H1 (cell line): Measurements from ENCODE around the gene COMMD1. TPM values are rescaled to one million over a fixed set of nuclear protein-coding genes. Genes with fewer than 3 reads are reported as not detected.

Source experiments
- CTCF ChIA-PET: fragments of 300-600 bp; sonication (Branson Sonifier 250); formaldehyde crosslinking; loops from one replicate; lab custom pipeline; 2021; ENCODE audit not compliant: partially characterized antibody; lab: Charles Lee
- POLR2A ChIA-PET: fragments of 300-600 bp; sonication (Branson Sonifier 250); formaldehyde crosslinking; loops from one replicate; lab custom pipeline; 2021; ENCODE audit warnings: inconsistent platforms; ENCODE audit not compliant: partially characterized antibody; lab: Charles Lee
- DNase-seq, 2 experiments: peaks; one replicate each; pipeline versions ENCODE4 v3.0.0 to v3.0.0-alpha.2; 2010 to 2022; ENCODE audit warnings: low spot score in 2 of 2, low read depth in 1 of 2, mixed read lengths in 1 of 2
- FAIRE-seq: peaks from 2 replicates; lab custom pipeline; 2011; peaks lifted over from hg19 to GRCh38; lab: Jason Lieb, UNC
- H2AFZ ChIP-seq: 2 replicates; pipeline ENCODE4 v1.8.1; 2012; ENCODE audit warnings: low read length, inconsistent platforms
- H2AK5ac ChIP-seq: 2 replicates; pipeline ENCODE4 v1.6.1; 2013; ENCODE audit warnings: low read depth, low read length
- H2BK120ac ChIP-seq: replicated peaks from 2 replicates; pipeline ENCODE3; 2013; ENCODE audit warnings: low read depth, low read length, inconsistent platforms
- H2BK12ac ChIP-seq: 2 replicates; pipeline ENCODE4 v1.6.1; 2013; ENCODE audit warnings: low read depth, low read length
- H2BK15ac ChIP-seq: 2 replicates; pipeline ENCODE4 v1.6.1; 2013; ENCODE audit warnings: low read length
- H2BK20ac ChIP-seq: 2 replicates; pipeline ENCODE4 v1.6.1; 2013; ENCODE audit warnings: low read length
- H2BK5ac ChIP-seq: 2 replicates; pipeline ENCODE4 v1.6.1; 2013; ENCODE audit warnings: low read depth, low read length
- H3K14ac ChIP-seq: 2 replicates; pipeline ENCODE4 v1.6.1; 2013; ENCODE audit warnings: inconsistent platforms; ENCODE audit not compliant: insufficient read length
- H3K18ac ChIP-seq: 2 replicates; pipeline ENCODE4 v1.6.1; 2013; ENCODE audit warnings: low read length; ENCODE audit errors: extremely low read depth
- H3K23ac ChIP-seq: 2 replicates; pipeline ENCODE4 v1.6.1; 2013; ENCODE audit warnings: inconsistent platforms; ENCODE audit not compliant: insufficient read length
- H3K23me2 ChIP-seq: 2 replicates; pipeline ENCODE4 v1.6.1; 2013; ENCODE audit warnings: low read depth, low read length
- H3K27ac ChIP-seq: 2 replicates; pipeline ENCODE4 v1.6.1; 2011; ENCODE audit warnings: low read depth, low read length, inconsistent platforms
- H3K27me3 ChIP-seq, 4 experiments: replicated peaks in 1 of 4; 1 replicate in 1 of 4; 2 replicates in 3 of 4; pipeline versions ENCODE4 v1.6.1 to v1.8.1; 2011 to 2013; ENCODE audit warnings: low read length in 3 of 4, mild to moderate bottlenecking in 3 of 4, inconsistent platforms in 2 of 4, mixed read lengths in 2 of 4, moderate library complexity in 1 of 4; ENCODE audit not compliant: control insufficient read depth in 3 of 4, insufficient read depth in 3 of 4; ENCODE audit errors: extremely low read depth in 1 of 4
- H3K36me3 ChIP-seq, 4 experiments: 2 replicates each; pipeline versions ENCODE4 v1.6.1 to v1.8.1; 2011 to 2013; ENCODE audit warnings: mild to moderate bottlenecking in 4 of 4, low read length in 3 of 4, moderate library complexity in 2 of 4, control low read depth in 1 of 4, inconsistent platforms in 1 of 4; ENCODE audit not compliant: insufficient read depth in 4 of 4, control insufficient read depth in 2 of 4
- H3K4ac ChIP-seq: replicated peaks from 2 replicates; pipeline ENCODE3; 2013; ENCODE audit warnings: low read length, low read depth, mixed read lengths, inconsistent platforms; ENCODE audit not compliant: insufficient read length
- H3K4me1 ChIP-seq, 4 experiments: replicated peaks in 1 of 4; 1 replicate in 1 of 4; 2 replicates in 3 of 4; pipeline versions ENCODE4 v1.6.1 to v1.8.1; 2011 to 2013; ENCODE audit warnings: low read length in 3 of 4, inconsistent platforms in 2 of 4, mixed read lengths in 1 of 4; ENCODE audit not compliant: insufficient read depth in 4 of 4, control insufficient read depth in 3 of 4
- H3K4me2 ChIP-seq, 2 experiments: 2 replicates each; pipeline versions ENCODE4 v1.6.1 to v1.8.1; 2011 to 2013; ENCODE audit warnings: low read depth in 2 of 2, low read length in 2 of 2, control low read depth in 1 of 2, inconsistent platforms in 1 of 2, mild to moderate bottlenecking in 1 of 2; ENCODE audit not compliant: insufficient read depth in 1 of 2
- H3K4me3 ChIP-seq, 4 experiments: fragments of 200-600, 300-600 bp in 1 of 4; sonication (generic), shearing (Covaris generic), sonication (Bioruptor Twin) in 1 of 4; 2 replicates each; pipeline versions ENCODE4 v1.5.1 to v1.8.1; 2011 to 2016; ENCODE audit warnings: low read length in 4 of 4, low read depth in 3 of 4, control low read depth in 2 of 4, inconsistent platforms in 2 of 4, mild to moderate bottlenecking in 2 of 4, mixed read lengths in 1 of 4, moderate library complexity in 1 of 4; ENCODE audit not compliant: insufficient read depth in 2 of 4; ENCODE audit errors: extremely low read depth in 1 of 4
- H3K56ac ChIP-seq: replicated peaks from 2 replicates; pipeline ENCODE3; 2013; ENCODE audit warnings: low read depth, mild to moderate bottlenecking, mixed read lengths, low read length, inconsistent platforms; ENCODE audit not compliant: insufficient read length
- H3K79me1 ChIP-seq: 2 replicates; pipeline ENCODE4 v1.6.1; 2013; ENCODE audit warnings: low read depth, low read length, control low read depth
- H3K79me2 ChIP-seq, 2 experiments: 2 replicates each; pipeline versions ENCODE4 v1.6.1 to v1.8.1; 2012 to 2013; ENCODE audit warnings: low read length in 2 of 2, mild to moderate bottlenecking in 2 of 2, inconsistent platforms in 1 of 2; ENCODE audit not compliant: insufficient read depth in 2 of 2, control insufficient read depth in 1 of 2
- H3K9ac ChIP-seq, 4 experiments: replicated peaks in 1 of 4; 1 replicate in 1 of 4; 2 replicates in 3 of 4; pipeline versions ENCODE4 v1.6.1 to v1.8.1; 2011 to 2013; ENCODE audit warnings: low read depth in 3 of 4, low read length in 3 of 4, control low read depth in 2 of 4, mild to moderate bottlenecking in 2 of 4, moderate library complexity in 2 of 4, inconsistent platforms in 1 of 4; ENCODE audit errors: extremely low read depth in 1 of 4
- H3K9me3 ChIP-seq, 2 experiments: 2 replicates each; pipeline versions ENCODE4 v1.6.1 to v1.8.1; 2012 to 2013; ENCODE audit warnings: mild to moderate bottlenecking in 2 of 2, moderate library complexity in 2 of 2, control low read depth in 1 of 2, inconsistent platforms in 1 of 2, low read depth in 1 of 2, low read length in 1 of 2, mixed read lengths in 1 of 2; ENCODE audit not compliant: insufficient read depth in 2 of 2
- H4K20me1 ChIP-seq, 2 experiments: replicated peaks in 1 of 2; 2 replicates each; pipeline versions ENCODE3 to v1.8.1; 2011 to 2013; ENCODE audit warnings: inconsistent platforms in 2 of 2, low read length in 2 of 2, mild to moderate bottlenecking in 1 of 2; ENCODE audit not compliant: insufficient read depth in 2 of 2, control insufficient read depth in 1 of 2
- H4K5ac ChIP-seq: 2 replicates; pipeline ENCODE4 v1.6.1; 2013; ENCODE audit warnings: low read length, low read depth, mixed read lengths, inconsistent platforms; ENCODE audit not compliant: insufficient read length
- H4K8ac ChIP-seq: 2 replicates; pipeline ENCODE4 v1.8.0; 2013; ENCODE audit warnings: mild to moderate bottlenecking, moderate library complexity, low read length, inconsistent platforms; ENCODE audit not compliant: insufficient read depth; ENCODE audit errors: extremely low read depth
- H4K91ac ChIP-seq: replicated peaks from 2 replicates; pipeline ENCODE3; 2013; ENCODE audit warnings: low read length, mixed read lengths, inconsistent platforms; ENCODE audit not compliant: insufficient read length
- ASH2L ChIP-seq: fragments of 200-600, 300-600 bp; sonication (generic); IDR thresholded peaks from one replicate; pipeline ENCODE4 v1.7.1; 2017; ENCODE audit warnings: low read length
- CTCF ChIP-seq, 3 experiments: IDR thresholded peaks; 1 replicate in 2 of 3; 2 replicates in 1 of 3; pipeline versions ENCODE4 v1.5.1 to v1.6.1; 2011; ENCODE audit warnings: low read length in 3 of 3, mild to moderate bottlenecking in 3 of 3, inconsistent platforms in 2 of 3, low read depth in 1 of 3, moderate library complexity in 1 of 3; ENCODE audit not compliant: insufficient read depth in 1 of 3; ENCODE audit errors: control extremely low read depth in 1 of 3
- MAX ChIP-seq: IDR thresholded peaks from 2 replicates; pipeline ENCODE4 v1.6.1; 2012; ENCODE audit warnings: inconsistent platforms
- POLR2AphosphoS5 ChIP-seq: IDR thresholded peaks from 2 replicates; pipeline ENCODE4 v1.6.1; 2011; ENCODE audit warnings: low read depth, low read length
- TAF1 ChIP-seq: IDR thresholded peaks from 2 replicates; pipeline ENCODE4 v1.6.1; 2011; ENCODE audit warnings: mild to moderate bottlenecking, low read depth, low read length
- TAF7 ChIP-seq: optimal IDR thresholded peaks from 2 replicates; pipeline ENCODE3; 2011; ENCODE audit warnings: low read depth, mild to moderate bottlenecking, inconsistent platforms, low read length, moderate library complexity, borderline replicate concordance
- TBP ChIP-seq: IDR thresholded peaks from 2 replicates; pipeline ENCODE4 v1.6.1; 2011; ENCODE audit warnings: low read depth, low read length, improper control_type of control experiment
- YY1 ChIP-seq: IDR thresholded peaks from 2 replicates; pipeline ENCODE4 v1.6.1; 2011; ENCODE audit warnings: low read depth, mild to moderate bottlenecking, low read length
- WGBS, 2 experiments: shearing (Covaris generic) in 1 of 2; methylation state at CpG; one replicate each; pipeline versions ENCODE4 v1.1.6 to v1.1.7; 2013 to 2015; ENCODE audit warnings: low lambda C conversion rate in 2 of 2, mixed read lengths in 2 of 2, inconsistent platforms in 1 of 2, low coverage in 1 of 2, missing lambda C conversion rate in 1 of 2; ENCODE audit not compliant: insufficient replicate concordance in 2 of 2, insufficient coverage in 1 of 2, insufficient read length in 1 of 2; ENCODE audit errors: extremely low coverage in 1 of 2, missing lambda C conversion rate in 1 of 2; 5-methylcytosine and 5-hydroxymethylcytosine counted together
- polyA plus RNA-seq, 7 experiments: library from polyadenylated mRNA; depleted of rRNA in 3 of 7; stranded (reverse) in 5 of 7; unstranded in 2 of 7; fragments of >200 nt in 5 of 7; fragments of 200-250 nt in 2 of 7; gene quantifications; 1 replicate in 5 of 7; 2 replicates in 1 of 7; 4 replicates in 1 of 7; pipeline versions ENCODE4 v1.2.1 to v1.2.3, GENCODE V29; 2011 to 2013; ENCODE audit warnings: missing spikeins in 2 of 7, mixed read lengths in 2 of 7
- total RNA-seq: library from RNA; stranded (reverse); fragmentation: NEBNext Ultra II Directional; extraction: Animal tissue kit (Norgen Biotek cat#: 25700); gene quantifications from 2 replicates; pipeline ENCODE4 v1.2.1, GENCODE V29; 2021

COMMD1 gene
- total and polyA plus RNA-seq, 2 of the 8 experiments (the other 6 are each of a cell fraction or from before 2014, with no cell fraction given): 23.5 to 28.3 TPM

GRCh38 chr2:61970807-61971556 is 65.5 kb downstream of the COMMD1 start:
- Histone ChIP-seq H4K5ac (peak overlapping the region; percentile 54), H2AFZ (peak overlapping the region; percentile 7; the same call in 1 of the 2 replicates), H3K14ac (no peak overlapping the region), H3K4me2 (peak overlapping the region; percentile 36 to 43; a peak in 2 of 4 replicates), H3K23me2 (no peaks in the 10 kb centered on the region; the same call in 1 of the 2 replicates), H3K9ac (0 out of 7 replicates have a peak overlapping the region, but pooled peaks of 1 of the 4 experiments have one; percentile 12), H2BK120ac (no peak overlapping the region), H2BK12ac (peak overlapping the region; percentile 81; the same call in 1 of the 2 replicates), H3K4ac (no peak overlapping the region), H3K4me3 (peak overlapping the region in 3 of 4 experiments; percentile 8 to 42 (median 14); a peak in 2 of 8 replicates), H3K56ac (no peak overlapping the region), H3K79me2 (no peaks in the 10 kb centered on the region), H3K79me1 (no peaks in the 10 kb centered on the region), H2BK15ac (no peak overlapping the region), H3K27me3 (no peaks in the 10 kb centered on the region), H3K23ac (no peak overlapping the region), H2BK20ac (no peak overlapping the region), H4K91ac (no peak overlapping the region), H4K20me1 (no peaks in the 10 kb centered on the region), H2AK5ac (no peak overlapping the region), H4K8ac (no peak overlapping the region), H3K4me1 (peaks cover 0 to 3% (median 0%) of the 10 kb centered on the region in 4 experiments; a peak in 3 of 7 replicates), H3K18ac (peak overlapping the region; percentile 78), H3K36me3 (no peaks in the 10 kb centered on the region), H2BK5ac (peak overlapping the region; percentile 73; the same call in 1 of the 2 replicates), H3K27ac (no peak overlapping the region; the same call in 1 of the 2 replicates), H3K9me3 (no peaks in the 10 kb centered on the region)
- CTCF ChIA-PET: interaction anchor here (0.6 to 1.6 kb wide), 13 partner anchors 11 to 443 kb away, joined by 3 to 12 read pairs (median 3); no protein-coding TSS in a partner anchor
- FAIRE-seq (peak; percentile 45), DNase-seq (no peak)
- 44% methylated on average over 14 of the region's 14 CpGs; no CpG with 5 or more reads in 1 of the 2 experiments for WGBS, 2 experiments
- POLR2A ChIA-PET: interaction anchor here (0.8 to 1.2 kb wide), 3 partner anchors 25 to 487 kb away, joined by 3 read pairs; no protein-coding TSS in a partner anchor
- peak; percentile 19; the same call in 1 of the 2 replicates for TF ChIP-seq POLR2AphosphoS5
- no peak for TF ChIP-seq TAF7
- 0 out of 2 replicates have a peak, but pooled peaks have one; percentile 14 for TF ChIP-seq TBP
- TF ChIP-seq YY1: 0 out of 2 replicates have a peak, but pooled peaks have one; percentile 38
- peak; percentile 30; the same call in 1 of the 2 replicates for TF ChIP-seq MAX
- peak; percentile 37 to 53 (median 49) for TF ChIP-seq CTCF (IDR thresholded peaks at IDR 0.05; ENCODE audit: control extremely low read depth in 1 of 3, insufficient read depth in 1 of 3, low read depth in 1 of 3, low read length in 3 of 3)
- TF ChIP-seq ASH2L: peak; percentile 23
- 0 out of 2 replicates have a peak, but pooled peaks have one; percentile 25 for TF ChIP-seq TAF1
